Natural killer cell treated with Interleukin-12 subunit alpha and Interleukin-12 subunit beta and Interleukin-15 and Interleukin-18, amount 100 ng/mL, for 72 hours (primary cell): ENCODE results near the gene DBH. TPM values are rescaled to one million over a fixed set of nuclear protein-coding genes. Genes with fewer than 3 reads are reported as not detected.

Source experiments
- ATAC-seq, 2 donors: fragments of 150-1000 bp; cut with Tn5 transposase in 1 of 2; sonication (Bioruptor Pico), chemical (Tn5 transposase) in 1 of 2; 2 replicates each; pipeline ENCODE4 v1.10.0; 2021
- DNase-seq: peaks from one replicate; pipeline ENCODE4 v3.0.0; 2022; ENCODE audit warnings: low spot score
- H3K27ac Mint-ChIP-seq, 2 donors: 1 replicate in 1 of 2; 2 replicates in 1 of 2; pipeline ENCODE4 v1.8.0; 2022; ENCODE audit warnings: mixed read lengths in 2 of 2, mild to moderate bottlenecking in 1 of 2, moderate library complexity in 1 of 2
- H3K27me3 Mint-ChIP-seq, 2 donors: 1 replicate in 1 of 2; 2 replicates in 1 of 2; pipeline ENCODE4 v1.8.0; 2022; ENCODE audit warnings: mixed read lengths in 2 of 2
- H3K36me3 Mint-ChIP-seq: one replicate; pipeline ENCODE4 v1.8.0; 2022; ENCODE audit warnings: mixed read lengths
- H3K4me1 Mint-ChIP-seq, 2 donors: 1 replicate in 1 of 2; 2 replicates in 1 of 2; pipeline ENCODE4 v1.8.0; 2022; ENCODE audit warnings: low read depth in 2 of 2, mixed read lengths in 2 of 2, mild to moderate bottlenecking in 1 of 2
- H3K4me3 Mint-ChIP-seq: one replicate; pipeline ENCODE4 v1.8.0; 2022; ENCODE audit warnings: mixed read lengths
- H3K9me3 Mint-ChIP-seq: 2 replicates; pipeline ENCODE4 v1.8.0; 2022; ENCODE audit warnings: mixed read lengths
- total RNA-seq, 2 donors: library from RNA; stranded (reverse); gene quantifications; one replicate each; pipeline ENCODE4 v1.2.3, GENCODE V29; 2022

The DBH gene
- total RNA-seq, 2 donors from 2014 or later: not detected

- Mint-ChIP-seq H3K9me3 (no peaks in the 10 kb centered on the region), H3K4me1 (no peaks in the 10 kb centered on the region), H3K4me3 (no peak overlapping the region), H3K27ac (no peak overlapping the region), H3K27me3 (no peaks in the 10 kb centered on the region), H3K36me3 (no peaks in the 10 kb centered on the region)
- ATAC-seq (no peak), DNase-seq (no peak)
Observed at GRCh38 chr9:133638076-133638475, 1.9 kb downstream of the DBH start.

GRCh38 chr9:133638711-133639110, 2.5 kb downstream of the DBH start:
- no peaks in the 10 kb centered on the region for H3K27me3 Mint-ChIP-seq
- H3K36me3 Mint-ChIP-seq: no peaks in the 10 kb centered on the region
- no peaks in the 10 kb centered on the region for H3K9me3 Mint-ChIP-seq
- ATAC-seq (no peak), DNase-seq (no peak)
- H3K4me1 Mint-ChIP-seq: no peaks in the 10 kb centered on the region
- no peak overlapping the region for H3K27ac Mint-ChIP-seq
- H3K4me3 Mint-ChIP-seq: no peak overlapping the region

GRCh38 chr9:133639613-133640012, 3.5 kb downstream of the DBH start:
- H3K9me3 Mint-ChIP-seq: no peaks in the 10 kb centered on the region
- H3K27me3 Mint-ChIP-seq: no peaks in the 10 kb centered on the region
- no peak for DNase-seq
- H3K27ac Mint-ChIP-seq: no peak overlapping the region
- no peak for ATAC-seq
- H3K4me1 Mint-ChIP-seq: no peaks in the 10 kb centered on the region
- no peaks in the 10 kb centered on the region for H3K36me3 Mint-ChIP-seq
- H3K4me3 Mint-ChIP-seq: no peak overlapping the region

GRCh38 chr9:133640160-133640559, 4.0 kb downstream of the DBH start:
- Mint-ChIP-seq H3K4me3 (no peak overlapping the region), H3K27me3 (no peaks in the 10 kb centered on the region), H3K36me3 (no peaks in the 10 kb centered on the region), H3K4me1 (no peaks in the 10 kb centered on the region), H3K9me3 (no peaks in the 10 kb centered on the region), H3K27ac (no peak overlapping the region)
- DNase-seq: no peak
- no peak for ATAC-seq

- Mint-ChIP-seq H3K27me3 (peaks cover 0 to 2% of the 10 kb centered on the region in 2 donors), H3K27ac (no peak overlapping the region), H3K9me3 (no peaks in the 10 kb centered on the region)
Observed at GRCh38 chr9:133640580-133641395, 4.6 kb downstream of the DBH start.

GRCh38 chr9:133641396-133641655, 5.2 kb downstream of the DBH start:
- Mint-ChIP-seq H3K4me1 (no peaks in the 10 kb centered on the region), H3K9me3 (no peaks in the 10 kb centered on the region), H3K36me3 (no peaks in the 10 kb centered on the region), H3K27me3 (peaks cover 0 to 2% of the 10 kb centered on the region in 2 donors), H3K27ac (no peak overlapping the region), H3K4me3 (no peak overlapping the region)
- DNase-seq (no peak), ATAC-seq (no peak)

More at GRCh38 chr9:133640580-133641395, 4.6 kb downstream of the DBH start:
- H3K4me1 Mint-ChIP-seq: no peaks in the 10 kb centered on the region
- ATAC-seq (no peak), DNase-seq (no peak)
- H3K36me3 Mint-ChIP-seq: no peaks in the 10 kb centered on the region
- H3K4me3 Mint-ChIP-seq: no peak overlapping the region

- Mint-ChIP-seq H3K27me3 (peaks cover 0 to 2% of the 10 kb centered on the region in 2 donors), H3K9me3 (no peaks in the 10 kb centered on the region), H3K4me1 (no peaks in the 10 kb centered on the region), H3K4me3 (no peak overlapping the region), H3K27ac (no peak overlapping the region), H3K36me3 (no peaks in the 10 kb centered on the region)
- DNase-seq (no peak), ATAC-seq (peak in 1 of 2 donors; percentile 22)
Observed at GRCh38 chr9:133641861-133642595, 5.9 kb downstream of the DBH start.

- Mint-ChIP-seq H3K4me1 (no peaks in the 10 kb centered on the region), H3K4me3 (no peak overlapping the region), H3K9me3 (no peaks in the 10 kb centered on the region), H3K36me3 (no peaks in the 10 kb centered on the region), H3K27me3 (peaks cover 0 to 2% of the 10 kb centered on the region in 2 donors), H3K27ac (no peak overlapping the region)
- ATAC-seq (no peak), DNase-seq (no peak)
Observed at GRCh38 chr9:133642708-133643361, 6.7 kb downstream of the DBH start.

GRCh38 chr9:133643362-133643755, 7.2 kb downstream of the DBH start:
- H3K4me1 Mint-ChIP-seq: no peaks in the 10 kb centered on the region
- H3K27ac Mint-ChIP-seq: no peak overlapping the region
- ATAC-seq: no peak
- no peaks in the 10 kb centered on the region for H3K36me3 Mint-ChIP-seq
- no peak for DNase-seq
- H3K9me3 Mint-ChIP-seq: no peaks in the 10 kb centered on the region
- no peak overlapping the region for H3K4me3 Mint-ChIP-seq
- peaks cover 0 to 2% of the 10 kb centered on the region in 2 donors for H3K27me3 Mint-ChIP-seq

GRCh38 chr9:133643978-133644760, 8.0 kb downstream of the DBH start:
- H3K27me3 Mint-ChIP-seq: peaks cover 0 to 2% of the 10 kb centered on the region in 2 donors
- H3K9me3 Mint-ChIP-seq: no peaks in the 10 kb centered on the region
- DNase-seq (no peak), ATAC-seq (peak in 1 of 2 donors; percentile 11)
- no peaks in the 10 kb centered on the region for H3K36me3 Mint-ChIP-seq
- no peak overlapping the region for H3K27ac Mint-ChIP-seq
- no peak overlapping the region for H3K4me3 Mint-ChIP-seq
- no peaks in the 10 kb centered on the region for H3K4me1 Mint-ChIP-seq

- Mint-ChIP-seq H3K9me3 (no peaks in the 10 kb centered on the region), H3K4me1 (no peaks in the 10 kb centered on the region), H3K4me3 (no peak overlapping the region), H3K27ac (no peak overlapping the region), H3K36me3 (no peaks in the 10 kb centered on the region), H3K27me3 (peaks cover 0 to 2% of the 10 kb centered on the region in 2 donors)
- DNase-seq (no peak), ATAC-seq (no peak)
Observed at GRCh38 chr9:133645021-133645765, 9.0 kb downstream of the DBH start.

- Mint-ChIP-seq H3K9me3 (no peaks in the 10 kb centered on the region), H3K4me3 (no peak overlapping the region), H3K36me3 (no peaks in the 10 kb centered on the region), H3K27ac (no peak overlapping the region), H3K27me3 (peaks cover 0 to 2% of the 10 kb centered on the region in 2 donors), H3K4me1 (no peaks in the 10 kb centered on the region)
- no peak for ATAC-seq
- DNase-seq: no peak
Observed at GRCh38 chr9:133647148-133647547, 11.0 kb downstream of the DBH start.
